ENCODE measurements around the gene TPSG1.

The TPSG1 gene

GRCh38 chr16:1209081-1209480, 16.0 kb downstream of the TPSG1 start:
- Histone ChIP-seq H3K27ac (ENCODE audit: low read depth, low read length, poor library complexity, severe bottlenecking) (no peak overlapping the region), H3K27me3 (ENCODE audit: insufficient read depth, low read length) (peaks cover 4% of the 10 kb centered on the region; the same call in 1 of the 2 replicates), H3K9me3 (ENCODE audit: low read length) (no peaks in the 10 kb centered on the region), H3K4me1 (ENCODE audit: insufficient read depth, low read length, severe bottlenecking) (no peaks in the 10 kb centered on the region), H3K79me2 (ENCODE audit: insufficient read depth, low read length) (no peaks in the 10 kb centered on the region), H3K4me2 (ENCODE audit: low read length) (no peak overlapping the region), H3K9ac (ENCODE audit: low read length) (no peak overlapping the region), H3K4me3 (ENCODE audit: low read depth, low read length, poor library complexity, severe bottlenecking) (no peak overlapping the region), H3F3A (ENCODE audit: insufficient read depth, low read length) (no peaks in the 10 kb centered on the region), H4K20me1 (ENCODE audit: insufficient read depth, low read length) (no peaks in the 10 kb centered on the region), H2AFZ (ENCODE audit: low read length) (no peak overlapping the region), H3K36me3 (ENCODE audit: insufficient read depth, low read length) (no peaks in the 10 kb centered on the region), H3K9me2 (ENCODE audit: low read depth, low read length) (no peaks in the 10 kb centered on the region)
- TF ChIP-seq CTCF (IDR thresholded peaks at IDR 0.05; ENCODE audit: low read length), result no peak
- no peak for TF ChIP-seq EZH2 (IDR thresholded peaks at IDR 0.05; ENCODE audit: borderline replicate concordance, low read length)

GRCh38 chr16:1208239-1208830, 16.7 kb downstream of the TPSG1 start:
- no peak overlapping the region for H3K27ac ChIP-seq (ENCODE audit: low read depth, low read length, poor library complexity, severe bottlenecking)
- peaks cover 4% of the 10 kb centered on the region; the same call in 1 of the 2 replicates for H3K27me3 ChIP-seq (ENCODE audit: insufficient read depth, low read length)
- H3K4me2 ChIP-seq (ENCODE audit: low read length), result no peak overlapping the region

GRCh38 chr16:1206786-1207185, 18.3 kb downstream of the TPSG1 start:
- H3K27ac ChIP-seq (ENCODE audit: low read depth, low read length, poor library complexity, severe bottlenecking), result no peak overlapping the region
- no peaks in the 10 kb centered on the region for H3K9me2 ChIP-seq (ENCODE audit: low read depth, low read length)
- no peak overlapping the region for H3K4me3 ChIP-seq (ENCODE audit: low read depth, low read length, poor library complexity, severe bottlenecking)
- H3K9me3 ChIP-seq (ENCODE audit: low read length), result no peaks in the 10 kb centered on the region
- peaks cover 4% of the 10 kb centered on the region; the same call in 1 of the 2 replicates for H3K27me3 ChIP-seq (ENCODE audit: insufficient read depth, low read length)
- no peaks in the 10 kb centered on the region for H4K20me1 ChIP-seq (ENCODE audit: insufficient read depth, low read length)
- H3K9ac ChIP-seq (ENCODE audit: low read length), result no peak overlapping the region
- no peaks in the 10 kb centered on the region for H3F3A ChIP-seq (ENCODE audit: insufficient read depth, low read length)
- TF ChIP-seq CTCF (IDR thresholded peaks at IDR 0.05; ENCODE audit: low read length) (no peak), EZH2 (IDR thresholded peaks at IDR 0.05; ENCODE audit: borderline replicate concordance, low read length) (no peak)
- H3K36me3 ChIP-seq (ENCODE audit: insufficient read depth, low read length), result no peaks in the 10 kb centered on the region
- no peak overlapping the region for H2AFZ ChIP-seq (ENCODE audit: low read length)
- H3K4me1 ChIP-seq (ENCODE audit: insufficient read depth, low read length, severe bottlenecking), result no peaks in the 10 kb centered on the region
- H3K4me2 ChIP-seq (ENCODE audit: low read length), result no peak overlapping the region
- no peaks in the 10 kb centered on the region for H3K79me2 ChIP-seq (ENCODE audit: insufficient read depth, low read length)

More at GRCh38 chr16:1208239-1208830, 16.7 kb downstream of the TPSG1 start:
- no peaks in the 10 kb centered on the region for H3K36me3 ChIP-seq (ENCODE audit: insufficient read depth, low read length)
- no peaks in the 10 kb centered on the region for H3K79me2 ChIP-seq (ENCODE audit: insufficient read depth, low read length)
- no peaks in the 10 kb centered on the region for H3K9me2 ChIP-seq (ENCODE audit: low read depth, low read length)
- H3K4me3 ChIP-seq (ENCODE audit: low read depth, low read length, poor library complexity, severe bottlenecking), result no peak overlapping the region
- H3K9me3 ChIP-seq (ENCODE audit: low read length), result no peaks in the 10 kb centered on the region
- H4K20me1 ChIP-seq (ENCODE audit: insufficient read depth, low read length), result no peaks in the 10 kb centered on the region
- H3F3A ChIP-seq (ENCODE audit: insufficient read depth, low read length), result no peaks in the 10 kb centered on the region
- TF ChIP-seq CTCF (IDR thresholded peaks at IDR 0.05; ENCODE audit: low read length), result no peak
- no peak for TF ChIP-seq EZH2 (IDR thresholded peaks at IDR 0.05; ENCODE audit: borderline replicate concordance, low read length)
- no peak overlapping the region for H2AFZ ChIP-seq (ENCODE audit: low read length)
- H3K9ac ChIP-seq (ENCODE audit: low read length), result no peak overlapping the region
- H3K4me1 ChIP-seq (ENCODE audit: insufficient read depth, low read length, severe bottlenecking), result no peaks in the 10 kb centered on the region
